ENCODE data around the gene VSX1.

DNA sequence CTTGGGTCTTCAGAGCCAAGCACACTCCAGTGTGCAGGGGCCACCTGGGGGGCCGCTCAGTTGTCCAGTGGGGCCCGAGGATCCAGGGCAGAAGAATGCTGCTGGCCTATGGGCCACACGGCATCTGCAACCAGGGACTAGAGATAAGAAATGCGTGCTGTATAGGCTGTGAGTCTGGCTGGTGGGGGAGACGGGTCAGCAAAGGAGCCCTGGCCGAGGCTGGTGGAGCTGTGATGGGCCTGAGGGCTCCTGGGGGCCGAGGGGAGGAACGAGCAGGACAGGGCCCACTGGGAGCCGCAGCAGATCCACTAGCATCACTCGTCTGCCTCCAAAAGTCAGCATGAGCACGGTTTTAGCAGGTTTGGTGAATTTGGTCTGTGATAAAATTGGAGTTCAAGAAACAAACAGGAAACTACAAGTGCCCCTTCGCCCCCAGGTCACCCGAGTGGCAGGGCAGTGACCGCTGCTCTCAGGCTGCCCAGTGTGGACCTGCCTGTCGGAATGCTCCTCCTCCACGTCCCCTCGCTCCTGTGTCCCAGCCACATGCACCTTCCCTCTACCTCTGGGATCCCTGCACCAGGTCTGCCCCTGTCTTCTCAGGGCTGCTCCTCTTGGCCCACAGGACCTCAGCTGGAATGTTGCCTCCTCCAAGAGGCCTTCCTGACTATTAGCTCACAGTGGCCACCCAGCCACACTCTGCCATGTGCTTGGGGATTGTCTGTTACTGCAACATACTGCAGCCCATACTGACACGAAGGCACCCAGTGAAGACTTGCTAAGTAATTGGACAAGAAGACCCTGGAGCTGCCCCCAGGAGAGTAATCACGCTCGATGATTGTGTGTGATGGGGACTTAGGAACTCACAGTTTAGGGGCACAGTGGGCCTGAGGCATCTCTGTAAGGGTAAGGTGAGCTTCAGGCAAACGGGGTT lies 34.9 kb downstream of the VSX1 start:
- TF ChIP-seq, protein P1, sequence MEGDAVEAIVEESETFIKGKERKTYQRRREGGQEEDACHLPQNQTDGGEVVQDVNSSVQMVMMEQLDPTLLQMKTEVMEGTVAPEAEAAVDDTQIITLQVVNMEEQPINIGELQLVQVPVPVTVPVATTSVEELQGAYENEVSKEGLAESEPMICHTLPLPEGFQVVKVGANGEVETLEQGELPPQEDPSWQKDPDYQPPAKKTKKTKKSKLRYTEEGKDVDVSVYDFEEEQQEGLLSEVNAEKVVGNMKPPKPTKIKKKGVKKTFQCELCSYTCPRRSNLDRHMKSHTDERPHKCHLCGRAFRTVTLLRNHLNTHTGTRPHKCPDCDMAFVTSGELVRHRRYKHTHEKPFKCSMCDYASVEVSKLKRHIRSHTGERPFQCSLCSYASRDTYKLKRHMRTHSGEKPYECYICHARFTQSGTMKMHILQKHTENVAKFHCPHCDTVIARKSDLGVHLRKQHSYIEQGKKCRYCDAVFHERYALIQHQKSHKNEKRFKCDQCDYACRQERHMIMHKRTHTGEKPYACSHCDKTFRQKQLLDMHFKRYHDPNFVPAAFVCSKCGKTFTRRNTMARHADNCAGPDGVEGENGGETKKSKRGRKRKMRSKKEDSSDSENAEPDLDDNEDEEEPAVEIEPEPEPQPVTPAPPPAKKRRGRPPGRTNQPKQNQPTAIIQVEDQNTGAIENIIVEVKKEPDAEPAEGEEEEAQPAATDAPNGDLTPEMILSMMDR (IDR thresholded peaks at IDR 0.05): no peak
- TF ChIP-seq POLR2A (IDR thresholded peaks at IDR 0.05): no peak
